Activated T-cell treated with anti-CD3 and anti-CD28 coated beads, Interleukin-2, amount 50 U/mL, for 24 hours (primary cell): ENCODE data around the gene AGPAT4.
A peak's percentile ranks its signal among the peaks of the same experiment; 100 is the strongest.
"Not testable (repeated sequence)": the region's sequence is repeated elsewhere in the genome, so short reads cannot be mapped to it uniquely, and the experiment has no call there.

ENCODE experiments used
- DNase-seq: peaks from one replicate; pipeline ENCODE4 v3.0.0-alpha.2; 2020
- H3K27ac Mint-ChIP-seq: 2 replicates; pipeline ENCODE4 v1.8.0; 2020; ENCODE audit warnings: mild to moderate bottlenecking, mixed read lengths
- H3K27me3 Mint-ChIP-seq: 2 replicates; pipeline ENCODE4 v1.8.0; 2020; ENCODE audit warnings: mixed read lengths
- H3K36me3 Mint-ChIP-seq: 2 replicates; pipeline ENCODE4 v1.8.0; 2020; ENCODE audit warnings: low read depth, mixed read lengths
- H3K4me1 Mint-ChIP-seq: 2 replicates; pipeline ENCODE4 v1.8.0; 2020; ENCODE audit warnings: low read depth, mixed read lengths
- H3K4me3 Mint-ChIP-seq: 2 replicates; pipeline ENCODE4 v1.8.0; 2020; ENCODE audit warnings: mild to moderate bottlenecking, moderate library complexity, mixed read lengths
- H3K9me3 Mint-ChIP-seq: 2 replicates; pipeline ENCODE4 v1.8.0; 2020; ENCODE audit warnings: mixed read lengths

AGPAT4 gene

GRCh38 chr6:161273752-161274487 is at the start of gene AGPAT4:
TSS of gene AGPAT4 (minus strand) at chr6:161274061. CDS start at chr6:161232213, 41,848 bp downstream.
- Mint-ChIP-seq H3K36me3 (peaks cover 2% of the 10 kb centered on the region), H3K9me3 (no peaks in the 10 kb centered on the region)

GRCh38 chr6:161319231-161319630 is 45.4 kb upstream of the AGPAT4 start:
- no peaks in the 10 kb centered on the region for H3K9me3 Mint-ChIP-seq
- DNase-seq: no peak
- no peak overlapping the region for H3K4me3 Mint-ChIP-seq
- peaks cover 12% of the 10 kb centered on the region for H3K27me3 Mint-ChIP-seq
- H3K4me1 Mint-ChIP-seq: no peaks in the 10 kb centered on the region
- no peaks in the 10 kb centered on the region for H3K36me3 Mint-ChIP-seq
- no peak overlapping the region for H3K27ac Mint-ChIP-seq

More at GRCh38 chr6:161273752-161274487, at the start of gene AGPAT4:
- peak; percentile 59 for DNase-seq
- Mint-ChIP-seq H3K27me3 (peaks cover 3% of the 10 kb centered on the region), H3K4me3 (peak within 1 kb of the TSS; percentile 80), H3K4me1 (peaks cover 21% of the 10 kb centered on the region), H3K27ac (peak within 1 kb of the TSS; percentile 83)

- no peak overlapping the region for H3K27ac Mint-ChIP-seq
- no peaks in the 10 kb centered on the region for H3K9me3 Mint-ChIP-seq
- no peak for DNase-seq
- no peaks in the 10 kb centered on the region for H3K36me3 Mint-ChIP-seq
- H3K4me3 Mint-ChIP-seq: no peak overlapping the region
- no peaks in the 10 kb centered on the region for H3K4me1 Mint-ChIP-seq
- H3K27me3 Mint-ChIP-seq: peaks cover 12% of the 10 kb centered on the region
These were observed 44.6 kb upstream of the AGPAT4 start for GRCh38 chr6:161318456-161318855.

- H3K9me3 Mint-ChIP-seq: no peaks in the 10 kb centered on the region
- H3K36me3 Mint-ChIP-seq: no peaks in the 10 kb centered on the region
- peaks cover 2% of the 10 kb centered on the region for H3K27me3 Mint-ChIP-seq
- H3K4me1 Mint-ChIP-seq: no peaks in the 10 kb centered on the region
- DNase-seq: no peak
- H3K27ac Mint-ChIP-seq: no peak overlapping the region
- H3K4me3 Mint-ChIP-seq: no peak overlapping the region
These were observed 42.7 kb upstream of the AGPAT4 start for GRCh38 chr6:161316531-161316930.

GRCh38 chr6:161315246-161315917 is 41.5 kb upstream of the AGPAT4 start:
- not testable (repeated sequence) for H3K27me3 Mint-ChIP-seq, H3K9me3 Mint-ChIP-seq, H3K27ac Mint-ChIP-seq, H3K36me3 Mint-ChIP-seq, DNase-seq, H3K4me3 Mint-ChIP-seq, H3K4me1 Mint-ChIP-seq

GRCh38 chr6:161314541-161315245 is 40.8 kb upstream of the AGPAT4 start:
- H3K4me1 Mint-ChIP-seq, DNase-seq, H3K27ac Mint-ChIP-seq, H3K36me3 Mint-ChIP-seq, H3K9me3 Mint-ChIP-seq, H3K27me3 Mint-ChIP-seq, H3K4me3 Mint-ChIP-seq: not testable (repeated sequence)

- H3K9me3 Mint-ChIP-seq: no peaks in the 10 kb centered on the region
- no peak overlapping the region for H3K4me3 Mint-ChIP-seq
- no peaks in the 10 kb centered on the region for H3K36me3 Mint-ChIP-seq
- no peak for DNase-seq
- peaks cover 2% of the 10 kb centered on the region for H3K4me1 Mint-ChIP-seq
- no peaks in the 10 kb centered on the region for H3K27me3 Mint-ChIP-seq
- no peak overlapping the region for H3K27ac Mint-ChIP-seq
These were observed 40.2 kb upstream of the AGPAT4 start for GRCh38 chr6:161313940-161314509.

- H3K4me3 Mint-ChIP-seq, H3K27ac Mint-ChIP-seq, DNase-seq, H3K27me3 Mint-ChIP-seq, H3K4me1 Mint-ChIP-seq, H3K36me3 Mint-ChIP-seq, H3K9me3 Mint-ChIP-seq: not testable (repeated sequence)
These were observed 39.6 kb upstream of the AGPAT4 start for GRCh38 chr6:161313475-161313874.

- not testable (repeated sequence) for H3K27ac Mint-ChIP-seq, H3K27me3 Mint-ChIP-seq, H3K4me3 Mint-ChIP-seq, DNase-seq, H3K9me3 Mint-ChIP-seq, H3K36me3 Mint-ChIP-seq, H3K4me1 Mint-ChIP-seq
These were observed 35.9 kb upstream of the AGPAT4 start for GRCh38 chr6:161309774-161310173.

- Mint-ChIP-seq H3K27me3 (no peaks in the 10 kb centered on the region), H3K36me3 (no peaks in the 10 kb centered on the region), H3K9me3 (no peaks in the 10 kb centered on the region), H3K4me3 (no peak overlapping the region), H3K4me1 (peaks cover 2% of the 10 kb centered on the region), H3K27ac (no peak overlapping the region)
- no peak for DNase-seq
These were observed 34.3 kb upstream of the AGPAT4 start for GRCh38 chr6:161308075-161308655.

GRCh38 chr6:161305860-161306259 is 32.0 kb upstream of the AGPAT4 start:
- Mint-ChIP-seq H3K4me1 (peaks cover 2% of the 10 kb centered on the region), H3K27me3 (no peaks in the 10 kb centered on the region), H3K27ac (no peak overlapping the region), H3K9me3 (no peaks in the 10 kb centered on the region), H3K36me3 (no peaks in the 10 kb centered on the region), H3K4me3 (no peak overlapping the region)
- no peak for DNase-seq

GRCh38 chr6:161303628-161304340 is 29.9 kb upstream of the AGPAT4 start:
- Mint-ChIP-seq H3K27ac (no peak overlapping the region), H3K4me1 (no peaks in the 10 kb centered on the region), H3K36me3 (no peaks in the 10 kb centered on the region), H3K27me3 (peaks cover 2% of the 10 kb centered on the region), H3K9me3 (no peaks in the 10 kb centered on the region), H3K4me3 (no peak overlapping the region)
- DNase-seq: no peak

- Mint-ChIP-seq H3K36me3 (no peaks in the 10 kb centered on the region), H3K9me3 (no peaks in the 10 kb centered on the region), H3K27ac (no peak overlapping the region), H3K4me1 (no peaks in the 10 kb centered on the region), H3K4me3 (no peak overlapping the region), H3K27me3 (peaks cover 2% of the 10 kb centered on the region)
- DNase-seq: no peak
These were observed 29.1 kb upstream of the AGPAT4 start for GRCh38 chr6:161302949-161303348.

- H3K4me3 Mint-ChIP-seq: no peak overlapping the region
- peaks cover 2% of the 10 kb centered on the region for H3K27me3 Mint-ChIP-seq
- no peaks in the 10 kb centered on the region for H3K9me3 Mint-ChIP-seq
- no peak for DNase-seq
- no peaks in the 10 kb centered on the region for H3K36me3 Mint-ChIP-seq
- no peaks in the 10 kb centered on the region for H3K4me1 Mint-ChIP-seq
- H3K27ac Mint-ChIP-seq: no peak overlapping the region
These were observed 27.5 kb upstream of the AGPAT4 start for GRCh38 chr6:161301338-161301737.
